VCaP (cell line): ENCODE measurements around the gene HNRNPUL1.

ENCODE experiments used
- H3K27ac ChIP-seq: fragments of 450-650 bp; 2 replicates; pipeline ENCODE4 v1.5.1; 2017
- TF ChIP-seq, protein P1 (sequence below): fragments of 450-650 bp; conservative IDR thresholded peaks from 2 replicates; pipeline ENCODE4 v1.5.1; 2017; ENCODE audit warnings: mild to moderate bottlenecking, moderate library complexity

The HNRNPUL1 gene

DNA sequence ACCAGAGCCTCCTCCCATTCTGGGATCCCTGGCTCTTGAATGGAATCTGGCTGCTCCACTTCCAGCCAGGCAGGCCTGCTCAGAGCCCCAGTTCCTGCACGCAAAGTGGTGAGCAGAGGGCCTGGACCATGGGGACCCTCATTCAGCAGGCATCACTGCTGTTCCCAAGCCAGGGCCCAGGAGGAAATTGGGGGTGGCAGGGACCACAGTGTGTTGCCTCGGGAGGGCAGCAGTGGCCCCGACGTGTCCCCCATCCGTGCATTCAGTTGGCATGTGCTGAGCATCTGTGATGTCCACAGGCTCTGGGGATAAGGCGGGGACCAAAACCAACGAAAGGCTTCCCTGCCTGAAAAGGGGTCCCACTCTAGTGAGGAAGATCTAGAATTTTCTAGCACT is 57.0 kb downstream of the HNRNPUL1 start:
- TF ChIP-seq, protein P1, sequence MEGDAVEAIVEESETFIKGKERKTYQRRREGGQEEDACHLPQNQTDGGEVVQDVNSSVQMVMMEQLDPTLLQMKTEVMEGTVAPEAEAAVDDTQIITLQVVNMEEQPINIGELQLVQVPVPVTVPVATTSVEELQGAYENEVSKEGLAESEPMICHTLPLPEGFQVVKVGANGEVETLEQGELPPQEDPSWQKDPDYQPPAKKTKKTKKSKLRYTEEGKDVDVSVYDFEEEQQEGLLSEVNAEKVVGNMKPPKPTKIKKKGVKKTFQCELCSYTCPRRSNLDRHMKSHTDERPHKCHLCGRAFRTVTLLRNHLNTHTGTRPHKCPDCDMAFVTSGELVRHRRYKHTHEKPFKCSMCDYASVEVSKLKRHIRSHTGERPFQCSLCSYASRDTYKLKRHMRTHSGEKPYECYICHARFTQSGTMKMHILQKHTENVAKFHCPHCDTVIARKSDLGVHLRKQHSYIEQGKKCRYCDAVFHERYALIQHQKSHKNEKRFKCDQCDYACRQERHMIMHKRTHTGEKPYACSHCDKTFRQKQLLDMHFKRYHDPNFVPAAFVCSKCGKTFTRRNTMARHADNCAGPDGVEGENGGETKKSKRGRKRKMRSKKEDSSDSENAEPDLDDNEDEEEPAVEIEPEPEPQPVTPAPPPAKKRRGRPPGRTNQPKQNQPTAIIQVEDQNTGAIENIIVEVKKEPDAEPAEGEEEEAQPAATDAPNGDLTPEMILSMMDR: no peak
- H3K27ac ChIP-seq: no peak overlapping the region; the same call in 1 of the 2 replicates

DNA sequence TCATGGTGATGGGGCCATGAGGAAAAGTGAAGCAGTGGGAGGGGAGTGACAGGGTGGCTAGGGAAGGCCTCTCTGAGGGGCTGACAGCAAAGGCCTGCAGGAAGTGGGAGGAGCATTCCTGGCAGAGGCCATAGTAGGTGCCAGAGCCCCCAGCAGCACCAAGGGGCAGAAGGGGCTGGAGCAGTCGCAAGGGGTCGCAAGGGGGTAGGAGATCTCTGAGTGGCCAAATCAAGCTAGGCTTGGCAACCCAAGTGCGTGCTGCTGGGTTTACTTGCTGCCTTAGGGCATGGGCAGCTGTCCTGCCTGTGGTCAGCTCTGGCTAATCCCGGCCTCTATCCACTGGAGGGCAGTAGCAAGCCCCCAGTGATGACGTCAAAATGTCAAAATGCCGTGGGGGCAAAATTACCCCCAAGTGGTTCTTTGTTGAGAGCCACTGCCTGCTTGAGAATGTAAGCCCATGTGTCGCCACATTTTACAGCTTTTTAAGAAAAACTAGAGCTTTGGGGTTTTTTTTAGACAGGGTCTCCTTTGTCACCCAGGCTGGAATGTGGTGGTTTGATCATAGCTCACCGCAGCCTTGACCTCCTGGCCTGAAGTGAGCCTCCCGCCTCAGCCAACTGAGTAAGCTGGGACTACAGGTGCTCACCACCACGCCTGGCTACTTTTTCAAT is 57.6 kb downstream of the HNRNPUL1 start:
- TF ChIP-seq, protein P1: peak; percentile 82
- no peak overlapping the region; the same call in 1 of the 2 replicates for H3K27ac ChIP-seq

DNA sequence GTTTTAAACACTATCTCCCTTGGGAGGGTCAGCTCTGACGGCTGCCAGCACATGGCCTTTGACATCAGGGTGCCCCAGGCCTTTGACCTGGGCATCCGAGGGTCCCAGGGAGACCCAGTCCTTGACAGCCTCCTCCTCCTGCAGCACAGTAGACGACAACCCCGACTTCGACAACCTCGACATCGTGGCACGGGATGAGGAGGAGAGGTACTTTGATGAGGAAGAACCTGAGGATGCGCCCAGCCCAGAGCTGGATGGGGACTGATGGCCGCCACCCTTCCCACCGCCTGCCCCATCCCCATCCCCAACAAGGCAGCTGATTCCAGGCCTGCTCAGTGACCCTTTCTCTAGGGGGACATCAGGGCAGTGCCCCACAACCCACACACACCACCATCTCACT is 58.3 kb downstream of the HNRNPUL1 start:
- no peak overlapping the region; the same call in 1 of the 2 replicates for H3K27ac ChIP-seq
- TF ChIP-seq, protein P1: no peak

DNA sequence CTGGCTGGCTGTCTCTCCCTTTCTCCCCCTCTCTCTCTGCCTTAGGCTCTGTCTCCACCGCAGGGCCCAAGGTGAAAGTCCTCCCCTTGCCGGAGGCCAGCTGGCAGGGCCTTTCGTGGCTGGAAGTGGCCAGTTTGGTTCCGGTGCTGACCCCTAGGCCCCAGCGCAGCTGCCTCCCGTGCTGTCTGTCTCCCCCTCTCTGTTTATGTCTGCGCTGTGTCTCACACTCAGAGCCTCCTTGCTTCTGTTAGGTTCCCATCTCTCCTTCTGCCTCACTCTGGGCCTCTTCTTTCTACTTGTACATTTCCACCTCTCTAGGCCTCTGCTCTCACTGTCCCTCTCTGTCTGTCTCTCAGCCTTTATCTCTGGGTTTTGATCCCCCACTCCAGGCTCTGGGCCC is 58.9 kb downstream of the HNRNPUL1 start:
- TF ChIP-seq, protein P1: no peak
- no peak overlapping the region for H3K27ac ChIP-seq

DNA sequence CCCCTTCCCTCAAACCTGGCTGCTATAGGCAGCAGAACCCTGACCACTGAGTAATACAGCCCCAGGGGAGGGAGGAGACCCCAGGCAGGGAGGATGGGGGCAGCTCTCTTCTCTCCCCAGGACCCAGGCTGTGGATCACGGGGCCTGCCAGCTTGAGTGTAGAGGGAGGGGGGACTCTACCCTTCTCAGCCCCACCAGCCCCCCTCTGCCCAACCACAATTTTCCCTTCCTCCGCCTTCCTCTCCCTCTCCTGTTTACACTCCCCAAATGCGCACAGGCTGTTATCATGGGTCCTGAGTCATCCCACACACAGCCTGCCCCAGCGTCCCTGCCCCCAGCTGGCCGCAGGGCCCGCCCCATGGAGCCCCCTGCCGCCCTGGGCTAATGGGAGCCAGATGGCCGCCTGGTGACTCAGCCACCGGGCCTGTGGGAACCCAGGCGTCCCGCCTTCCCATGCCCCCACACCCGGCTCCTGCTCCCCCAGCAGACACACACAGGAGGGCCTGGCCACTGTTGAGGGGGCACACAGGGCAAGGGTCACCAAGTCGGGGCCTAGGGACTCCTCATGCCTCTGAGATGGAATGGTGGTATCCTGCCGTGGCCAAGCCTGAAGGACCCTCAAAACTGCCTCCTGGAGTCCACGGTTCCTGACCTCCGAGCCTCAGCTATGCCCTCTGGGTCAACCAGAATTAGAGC is 59.4 kb downstream of the HNRNPUL1 start:
- H3K27ac ChIP-seq: peak overlapping the region; percentile 86; the same call in 1 of the 2 replicates
- TF ChIP-seq, protein P1: no peak

DNA sequence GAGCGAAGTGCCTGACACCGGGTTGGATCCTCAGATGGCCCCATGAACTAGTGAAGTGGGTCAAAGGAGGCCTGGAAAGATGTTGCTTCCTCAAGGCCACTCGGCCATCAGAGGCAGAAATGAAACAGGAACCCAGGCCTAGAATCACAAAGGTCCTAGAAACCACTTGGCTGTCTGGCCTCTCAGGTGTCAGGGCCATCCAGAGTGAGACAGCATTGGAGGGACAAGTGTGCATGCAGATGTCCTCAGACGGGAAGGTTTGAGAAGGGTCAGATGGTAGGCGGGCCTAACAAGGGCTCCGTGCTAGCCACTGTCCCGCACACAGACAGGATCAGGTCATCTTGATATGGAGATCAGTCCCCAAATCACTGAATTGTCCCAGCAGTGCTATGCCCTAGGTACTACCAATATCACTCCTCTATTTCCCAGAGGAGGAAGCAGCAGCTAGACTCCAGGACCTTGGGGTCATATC is 60.1 kb downstream of the HNRNPUL1 start:
- TF ChIP-seq, protein P1: no peak
- peak overlapping the region; percentile 86 for H3K27ac ChIP-seq

DNA sequence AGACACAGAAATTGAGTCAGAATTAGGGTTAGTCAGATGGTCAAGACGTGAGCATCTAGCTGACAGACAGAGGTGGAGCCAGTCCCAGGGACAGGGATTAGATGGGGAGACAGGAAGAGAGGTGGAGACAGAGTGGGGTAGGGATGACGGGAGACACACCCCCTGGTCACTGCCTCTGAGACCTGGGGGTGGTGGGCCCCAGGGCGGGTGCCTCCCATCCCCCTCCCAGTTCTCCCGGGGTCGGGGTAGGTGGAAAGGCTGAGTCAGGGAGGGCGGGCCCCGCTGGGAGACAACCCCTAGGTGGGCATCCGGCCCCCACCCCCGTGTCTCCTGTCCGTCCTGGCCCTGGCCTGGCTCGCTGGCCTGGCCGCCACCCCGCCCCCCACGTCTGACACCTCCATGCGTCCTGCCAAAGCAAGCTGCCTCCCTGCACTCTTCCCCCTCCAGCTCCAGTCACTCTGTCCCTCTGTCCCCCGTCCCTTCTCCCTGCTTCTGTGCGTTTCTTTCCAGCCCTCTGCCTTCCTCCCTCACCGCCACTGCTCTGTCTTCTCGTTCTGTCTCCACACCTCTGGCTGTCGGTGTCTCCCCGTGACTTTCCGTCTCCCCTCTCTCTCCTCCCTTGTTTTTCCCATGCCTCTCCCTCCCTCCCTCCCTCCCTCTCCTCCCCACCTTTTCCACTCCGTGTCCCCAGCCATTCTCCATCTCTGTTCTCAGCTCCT is 60.9 kb downstream of the HNRNPUL1 start:
- TF ChIP-seq, protein P1: no peak
- peak overlapping the region; percentile 86 for H3K27ac ChIP-seq
